IPS DF 6.9 (cell line): Measurements from ENCODE around the gene EIF2D.

Experiments
- DNase-seq: peaks from one replicate; pipeline ENCODE4 v3.0.0-alpha.2; 2013; ENCODE audit warnings: low read depth, low spot score
- H3K27ac ChIP-seq: one replicate; pipeline ENCODE4 v1.5.1; 2013; ENCODE audit warnings: low read length, control low read depth
- H3K27me3 ChIP-seq: 2 replicates; pipeline ENCODE4 v1.6.1; 2013; ENCODE audit warnings: mild to moderate bottlenecking, low read length; ENCODE audit not compliant: control insufficient read depth, insufficient read depth
- H3K36me3 ChIP-seq: 2 replicates; pipeline ENCODE4 v1.6.1; 2013; ENCODE audit warnings: low read length; ENCODE audit not compliant: control insufficient read depth, insufficient read depth
- H3K4me1 ChIP-seq: 2 replicates; pipeline ENCODE4 v1.6.1; 2013; ENCODE audit warnings: low read length; ENCODE audit not compliant: control insufficient read depth, insufficient read depth
- H3K4me3 ChIP-seq: 2 replicates; pipeline ENCODE4 v1.5.1; 2013; ENCODE audit warnings: mild to moderate bottlenecking, low read length
- H3K9me3 ChIP-seq: 2 replicates; pipeline ENCODE4 v1.6.1; 2013; ENCODE audit warnings: low read length, inconsistent platforms; ENCODE audit not compliant: control insufficient read depth, insufficient read depth
- WGBS: extraction: QIAGEN DNeasy Blood & Tissue Kit; methylation state at CpG from one replicate; pipeline ENCODE4 v1.1.7; 2013; ENCODE audit warnings: mixed read lengths, missing lambda C conversion rate; ENCODE audit not compliant: insufficient read length, insufficient coverage; 5-methylcytosine and 5-hydroxymethylcytosine counted together

Gene EIF2D

DNA sequence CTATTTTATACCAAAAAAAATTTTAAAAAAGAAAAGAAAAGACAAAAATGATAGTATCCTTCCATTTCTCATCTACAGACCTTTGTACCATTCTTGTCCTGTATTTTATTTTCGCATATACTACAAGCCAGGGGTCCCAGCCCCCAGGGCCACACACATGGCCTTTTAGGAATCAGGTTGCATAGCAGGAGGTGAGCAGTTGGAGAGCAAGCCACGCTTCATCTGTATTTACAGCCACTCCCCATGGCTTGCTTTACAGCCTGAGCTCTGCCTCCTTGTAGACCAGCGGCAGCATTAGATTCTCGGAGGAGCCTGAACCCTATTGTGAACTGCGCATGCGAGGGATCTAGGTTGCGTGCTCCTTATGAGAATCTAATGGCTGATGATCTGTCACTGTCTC, 65.2 kb downstream of the EIF2D start:
- Histone ChIP-seq H3K4me3 (no peak overlapping the region), H3K36me3 (no peaks in the 10 kb centered on the region), H3K9me3 (no peaks in the 10 kb centered on the region), H3K27ac (no peak overlapping the region), H3K4me1 (peaks cover 2% of the 10 kb centered on the region; the same call in 1 of the 2 replicates), H3K27me3 (no peaks in the 10 kb centered on the region)
- no CpG with 5 or more reads among the region's 7 CpGs for WGBS
- DNase-seq = no peak

DNA sequence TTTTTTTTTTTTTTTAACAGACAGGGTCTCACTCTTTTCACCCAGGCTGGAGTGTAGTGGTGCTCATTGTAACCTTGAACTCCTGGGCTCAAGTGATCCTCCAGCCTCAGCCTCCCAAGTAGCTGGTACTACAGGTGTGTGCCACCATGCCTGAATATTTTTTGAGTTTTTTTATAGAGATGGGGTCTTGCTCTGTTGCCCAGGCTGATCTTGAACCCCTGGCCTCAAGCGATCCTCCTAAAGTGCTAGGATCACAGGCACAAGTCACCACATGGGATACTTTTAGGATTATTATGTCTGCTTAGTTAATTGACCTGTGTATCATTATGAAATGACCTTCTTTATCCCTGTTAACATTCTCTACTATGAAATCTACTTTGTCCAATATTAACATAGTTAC, 66.9 kb downstream of the EIF2D start:
- no CpG with 5 or more reads among the region's 1 CpG for WGBS
- DNase-seq = no peak
- Histone ChIP-seq H3K27me3 (no peaks in the 10 kb centered on the region), H3K4me3 (no peak overlapping the region), H3K36me3 (no peaks in the 10 kb centered on the region), H3K4me1 (peaks cover 2% of the 10 kb centered on the region; the same call in 1 of the 2 replicates), H3K9me3 (no peaks in the 10 kb centered on the region), H3K27ac (no peak overlapping the region)

DNA sequence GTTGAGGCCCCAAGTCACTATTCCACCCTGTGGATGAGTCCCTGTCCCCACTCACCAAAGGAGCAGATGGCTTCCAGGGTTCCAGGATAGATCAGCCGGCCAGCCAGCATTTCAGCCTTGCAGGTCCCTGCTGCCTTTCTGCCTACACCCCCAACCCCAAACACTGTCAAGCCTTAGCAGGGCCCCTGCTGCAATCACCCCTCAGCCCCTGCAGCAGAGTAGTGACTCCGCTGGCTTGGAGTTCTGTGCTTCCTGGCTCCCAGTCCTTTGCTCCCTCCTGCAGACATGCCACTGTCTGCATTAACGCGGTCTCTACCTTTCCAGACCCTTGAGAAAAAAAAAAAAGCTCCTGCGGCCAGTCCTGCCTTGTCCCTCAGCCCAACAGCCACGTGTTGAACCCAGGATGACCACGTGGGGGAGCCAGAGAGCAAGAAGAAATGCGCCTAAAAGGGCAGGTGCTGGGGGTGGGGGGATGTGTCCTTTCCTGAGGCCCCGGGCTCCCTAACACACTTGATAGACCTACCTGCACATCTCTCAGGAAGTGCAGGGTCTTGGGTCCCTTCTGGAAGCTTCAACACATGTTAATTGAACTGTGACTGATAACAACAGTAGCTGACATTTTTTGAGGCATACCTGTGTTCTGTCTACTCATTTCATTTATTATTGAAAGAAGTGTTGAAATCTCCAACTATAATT, 67.6 kb downstream of the EIF2D start:
- Histone ChIP-seq H3K27me3 (no peaks in the 10 kb centered on the region), H3K4me3 (no peak overlapping the region), H3K9me3 (no peaks in the 10 kb centered on the region), H3K27ac (no peak overlapping the region), H3K36me3 (no peaks in the 10 kb centered on the region), H3K4me1 (peaks cover 2% of the 10 kb centered on the region; the same call in 1 of the 2 replicates)
- no CpG with 5 or more reads among the region's 9 CpGs for WGBS
- peak; percentile 79 for DNase-seq
